Measurements from ENCODE around the gene CCDC92B. TPM values are rescaled to one million over a fixed set of nuclear protein-coding genes. Genes with fewer than 3 reads are reported as not detected.

CCDC92B gene
- total and polyA plus RNA-seq, 2 of the 13 experiments (the other 11 are each of a cell fraction or from before 2014, with no cell fraction given): not detected

DNA sequence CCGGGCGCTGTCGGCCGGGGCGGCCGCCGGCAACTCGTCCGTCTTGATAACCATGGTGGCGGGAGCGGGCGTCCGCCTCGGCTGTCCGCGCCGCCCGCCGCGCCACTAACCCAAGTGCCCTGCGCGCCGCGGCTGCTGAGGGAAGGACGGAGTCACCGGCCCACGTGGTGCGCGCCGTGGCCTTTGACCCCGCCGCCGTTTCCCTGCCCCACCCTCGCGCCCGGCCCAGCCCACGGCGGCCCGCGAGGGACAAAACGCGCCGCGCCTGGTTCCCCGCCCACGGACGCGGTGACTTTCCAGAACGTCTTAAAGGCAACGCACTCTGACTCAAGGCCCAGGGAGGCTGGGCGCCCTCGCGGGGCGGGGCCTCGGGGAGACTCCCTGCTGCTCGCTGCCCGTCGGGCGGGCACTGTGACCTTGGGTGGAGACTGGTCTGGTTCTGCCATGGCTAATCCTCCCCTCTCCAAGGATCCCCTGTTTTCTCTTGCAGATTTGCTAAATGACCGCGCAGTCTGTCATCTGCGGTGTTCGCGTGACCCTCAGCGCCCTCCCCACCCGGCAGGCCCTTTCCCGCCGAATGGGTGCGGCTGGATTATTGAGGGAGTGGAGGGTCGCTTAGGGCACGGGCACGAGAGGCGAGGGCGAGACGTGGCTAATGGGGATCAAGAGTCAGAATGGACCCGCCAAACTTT, 37.7 kb downstream of the CCDC92B start, which contains the start of gene CLUH (continued):
- TF ChIP-seq, protein P1, sequence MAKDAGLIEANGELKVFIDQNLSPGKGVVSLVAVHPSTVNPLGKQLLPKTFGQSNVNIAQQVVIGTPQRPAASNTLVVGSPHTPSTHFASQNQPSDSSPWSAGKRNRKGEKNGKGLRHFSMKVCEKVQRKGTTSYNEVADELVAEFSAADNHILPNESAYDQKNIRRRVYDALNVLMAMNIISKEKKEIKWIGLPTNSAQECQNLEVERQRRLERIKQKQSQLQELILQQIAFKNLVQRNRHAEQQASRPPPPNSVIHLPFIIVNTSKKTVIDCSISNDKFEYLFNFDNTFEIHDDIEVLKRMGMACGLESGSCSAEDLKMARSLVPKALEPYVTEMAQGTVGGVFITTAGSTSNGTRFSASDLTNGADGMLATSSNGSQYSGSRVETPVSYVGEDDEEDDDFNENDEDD (CRISPR knock-in tag; IDR thresholded peaks at IDR 0.05; ENCODE audit: borderline replicate concordance): peak; percentile 90
- TF ChIP-seq ZBTB38 (CRISPR knock-in tag; IDR thresholded peaks at IDR 0.05): peak; percentile 95
- TF ChIP-seq MED13 (CRISPR knock-in tag; IDR thresholded peaks at IDR 0.05): no peak
- peak; percentile 56; the same call in 1 of the 2 replicates for TF ChIP-seq MIER3 (CRISPR knock-in tag; IDR thresholded peaks at IDR 0.05; ENCODE audit: borderline replicate concordance)
- TF ChIP-seq, protein P2, sequence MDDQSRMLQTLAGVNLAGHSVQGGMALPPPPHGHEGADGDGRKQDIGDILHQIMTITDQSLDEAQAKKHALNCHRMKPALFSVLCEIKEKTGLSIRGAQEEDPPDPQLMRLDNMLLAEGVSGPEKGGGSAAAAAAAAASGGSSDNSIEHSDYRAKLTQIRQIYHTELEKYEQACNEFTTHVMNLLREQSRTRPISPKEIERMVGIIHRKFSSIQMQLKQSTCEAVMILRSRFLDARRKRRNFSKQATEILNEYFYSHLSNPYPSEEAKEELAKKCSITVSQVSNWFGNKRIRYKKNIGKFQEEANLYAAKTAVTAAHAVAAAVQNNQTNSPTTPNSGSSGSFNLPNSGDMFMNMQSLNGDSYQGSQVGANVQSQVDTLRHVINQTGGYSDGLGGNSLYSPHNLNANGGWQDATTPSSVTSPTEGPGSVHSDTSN (CRISPR knock-in tag; IDR thresholded peaks at IDR 0.05; ENCODE audit: borderline replicate concordance): no peak
- TF ChIP-seq, protein P3, sequence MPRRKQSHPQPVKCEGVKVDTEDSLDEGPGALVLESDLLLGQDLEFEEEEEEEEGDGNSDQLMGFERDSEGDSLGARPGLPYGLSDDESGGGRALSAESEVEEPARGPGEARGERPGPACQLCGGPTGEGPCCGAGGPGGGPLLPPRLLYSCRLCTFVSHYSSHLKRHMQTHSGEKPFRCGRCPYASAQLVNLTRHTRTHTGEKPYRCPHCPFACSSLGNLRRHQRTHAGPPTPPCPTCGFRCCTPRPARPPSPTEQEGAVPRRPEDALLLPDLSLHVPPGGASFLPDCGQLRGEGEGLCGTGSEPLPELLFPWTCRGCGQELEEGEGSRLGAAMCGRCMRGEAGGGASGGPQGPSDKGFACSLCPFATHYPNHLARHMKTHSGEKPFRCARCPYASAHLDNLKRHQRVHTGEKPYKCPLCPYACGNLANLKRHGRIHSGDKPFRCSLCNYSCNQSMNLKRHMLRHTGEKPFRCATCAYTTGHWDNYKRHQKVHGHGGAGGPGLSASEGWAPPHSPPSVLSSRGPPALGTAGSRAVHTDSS (CRISPR knock-in tag; conservative IDR thresholded peaks at IDR 0.05): no peak
